Tibial artery (tissue), 4 donors: ENCODE data around the gene ASB15.

Experiments used
- DNase-seq, 2 donors: peaks; one replicate each; pipeline ENCODE4 v3.0.0-alpha.2; 2019
- H3K27ac ChIP-seq, 2 donors: fragments of 200-600 bp; sonication (generic) in 1 of 2; 1 replicate in 1 of 2; 2 replicates in 1 of 2; pipeline ENCODE4 v1.5.1; 2018 to 2019; ENCODE audit warnings: mild to moderate bottlenecking in 1 of 2
- H3K27me3 ChIP-seq, 2 donors: fragments of 200-600 bp; sonication (generic) in 1 of 2; one replicate each; pipeline versions ENCODE4 v1.5.1 to v1.6.0; 2016 to 2019
- H3K36me3 ChIP-seq, 3 donors: fragments of 200-600 bp; sonication (generic) in 2 of 3; one replicate each; pipeline ENCODE4 v1.5.1; 2016 to 2019; ENCODE audit warnings: mild to moderate bottlenecking in 2 of 3
- H3K4me1 ChIP-seq, 4 donors: fragments of 200-600 bp; sonication (generic) in 2 of 4; 1 replicate in 3 of 4; 2 replicates in 1 of 4; pipeline ENCODE4 v1.5.1; 2016 to 2019
- H3K4me3 ChIP-seq, 2 donors: fragments of 200-600 bp; sonication (generic) in 1 of 2; 1 replicate in 1 of 2; 2 replicates in 1 of 2; pipeline ENCODE4 v1.5.1; 2018 to 2019; ENCODE audit warnings: mild to moderate bottlenecking in 2 of 2
- H3K9me3 ChIP-seq, 3 donors: fragments of 200-600 bp; sonication (generic) in 1 of 3; one replicate each; pipeline ENCODE4 v1.5.1; 2016 to 2019
- CTCF ChIP-seq, 2 experiments: fragments of 200-600 bp in 1 of 2; fragments of 450-650 bp in 1 of 2; IDR thresholded peaks; one replicate each; pipeline ENCODE4 v1.5.1; 2017 to 2019; ENCODE audit warnings: antibody characterized with exemption in 2 of 2, mild to moderate bottlenecking in 1 of 2, moderate library complexity in 1 of 2
- intact Hi-C: fragments of 100-400 bp; cut with DNase I; formaldehyde crosslinking; loops from one replicate; pipeline ENCODE4 v1.15.0; 2023; ENCODE audit warnings: low total_unique reads

ASB15 gene

GRCh38 chr7:123570390-123571182, 31.0 kb upstream of the ASB15 start:
- Histone ChIP-seq H3K9me3 (no peaks in the 10 kb centered on the region), H3K27me3 (no peaks in the 10 kb centered on the region), H3K27ac (no peak overlapping the region), H3K4me3 (no peak overlapping the region), H3K4me1 (no peaks in the 10 kb centered on the region), H3K36me3 (no peaks in the 10 kb centered on the region)
- intact Hi-C loops, result no loop called here
- no peak for DNase-seq
- no peak for TF ChIP-seq CTCF (IDR thresholded peaks at IDR 0.05)

GRCh38 chr7:123571187-123571586, 30.4 kb upstream of the ASB15 start:
- intact Hi-C loops, result no loop called here
- no peak overlapping the region for H3K27ac ChIP-seq
- no peaks in the 10 kb centered on the region for H3K27me3 ChIP-seq
- no peak for DNase-seq
- no peaks in the 10 kb centered on the region for H3K4me1 ChIP-seq
- no peak overlapping the region for H3K4me3 ChIP-seq
- no peaks in the 10 kb centered on the region for H3K9me3 ChIP-seq
- TF ChIP-seq CTCF (IDR thresholded peaks at IDR 0.05), result no peak
- no peaks in the 10 kb centered on the region for H3K36me3 ChIP-seq

GRCh38 chr7:123571684-123572083, 29.9 kb upstream of the ASB15 start:
- no peak overlapping the region for H3K4me3 ChIP-seq
- no peak for TF ChIP-seq CTCF (IDR thresholded peaks at IDR 0.05)
- no peaks in the 10 kb centered on the region for H3K4me1 ChIP-seq
- H3K36me3 ChIP-seq, result no peaks in the 10 kb centered on the region
- no peaks in the 10 kb centered on the region for H3K9me3 ChIP-seq
- H3K27me3 ChIP-seq, result no peaks in the 10 kb centered on the region
- intact Hi-C loops, result no loop called here
- H3K27ac ChIP-seq, result no peak overlapping the region
- no peak for DNase-seq

GRCh38 chr7:123573341-123573740, 28.3 kb upstream of the ASB15 start:
- DNase-seq, result no peak
- intact Hi-C loops, result no loop called here
- Histone ChIP-seq H3K27ac (no peak overlapping the region), H3K4me3 (no peak overlapping the region), H3K36me3 (no peaks in the 10 kb centered on the region), H3K4me1 (no peaks in the 10 kb centered on the region), H3K9me3 (no peaks in the 10 kb centered on the region), H3K27me3 (no peaks in the 10 kb centered on the region)
- no peak for TF ChIP-seq CTCF (IDR thresholded peaks at IDR 0.05)

- H3K9me3 ChIP-seq, result no peaks in the 10 kb centered on the region
- no peaks in the 10 kb centered on the region for H3K27me3 ChIP-seq
- no peak overlapping the region for H3K27ac ChIP-seq
- H3K4me3 ChIP-seq, result no peak overlapping the region
- no peak for TF ChIP-seq CTCF (IDR thresholded peaks at IDR 0.05)
- no peak for DNase-seq
- H3K36me3 ChIP-seq, result no peaks in the 10 kb centered on the region
- H3K4me1 ChIP-seq, result no peaks in the 10 kb centered on the region
- intact Hi-C loops, result no loop called here
Measured at GRCh38 chr7:123573896-123574467, 27.6 kb upstream of the ASB15 start.
